Naive B cell (primary cell): ENCODE measurements around the gene CAPN7. TPM values are rescaled to one million over a fixed set of nuclear protein-coding genes. Genes with fewer than 3 reads are reported as not detected.

Source experiments
- ATAC-seq, 2 donors: fragments of 150-1000 bp; cut with Tn5 transposase; 2 replicates each; pipeline ENCODE4 v1.10.0; 2021; ENCODE audit warnings: low read depth in 2 of 2, mild to moderate bottlenecking in 2 of 2, moderate library complexity in 2 of 2
- DNase-seq: peaks from one replicate; pipeline ENCODE4 v3.0.0; 2022
- H3K27ac Mint-ChIP-seq, 6 donors: one replicate each; pipeline ENCODE4 v1.8.0; 2020 to 2022; ENCODE audit warnings: mild to moderate bottlenecking in 6 of 6, mixed read lengths in 6 of 6, moderate library complexity in 5 of 6, inconsistent platforms in 2 of 6
- H3K27me3 Mint-ChIP-seq, 3 donors: one replicate each; pipeline ENCODE4 v1.8.0; 2021 to 2022; ENCODE audit warnings: mixed read lengths in 3 of 3, mild to moderate bottlenecking in 1 of 3
- H3K36me3 Mint-ChIP-seq, 2 donors: one replicate each; pipeline ENCODE4 v1.8.0; 2020 to 2022; ENCODE audit warnings: mixed read lengths in 2 of 2, inconsistent platforms in 1 of 2, mild to moderate bottlenecking in 1 of 2
- H3K4me1 Mint-ChIP-seq, 3 donors: one replicate each; pipeline ENCODE4 v1.8.0; 2020 to 2022; ENCODE audit warnings: mixed read lengths in 3 of 3, inconsistent platforms in 1 of 3, mild to moderate bottlenecking in 1 of 3, moderate library complexity in 1 of 3
- H3K4me3 Mint-ChIP-seq, 8 donors: one replicate each; pipeline ENCODE4 v1.8.0; 2020 to 2022; ENCODE audit warnings: mild to moderate bottlenecking in 8 of 8, mixed read lengths in 8 of 8, moderate library complexity in 8 of 8, inconsistent platforms in 2 of 8
- H3K9me3 Mint-ChIP-seq, 7 donors: one replicate each; pipeline ENCODE4 v1.8.0; 2020 to 2022; ENCODE audit warnings: mixed read lengths in 7 of 7, mild to moderate bottlenecking in 5 of 7, inconsistent platforms in 2 of 7, moderate library complexity in 1 of 7
- polyA plus RNA-seq, 6 donors: library from polyadenylated mRNA; unstranded; fragments of 300-500 nt; fragmentation: Illumina TruSeq; gene quantifications; one replicate each; pipeline ENCODE4 v1.2.3, GENCODE V29; 2021; ENCODE audit warnings: low read depth in 6 of 6

Gene CAPN7
- polyA plus RNA-seq, 6 donors from 2014 or later = 19.0 to 35.7 (median 21.1) TPM

GRCh38 chr3:15273227-15273626, 67.2 kb downstream of the CAPN7 start:
- DNase-seq (no peak), ATAC-seq (peak; percentile 21 to 22)
- H3K36me3 Mint-ChIP-seq = peaks cover 7 to 24% of the 10 kb centered on the region in 2 donors
- peaks cover 0 to 3% (median 0%) of the 10 kb centered on the region in 7 donors for H3K9me3 Mint-ChIP-seq
- H3K27ac Mint-ChIP-seq = peak overlapping the region; percentile 89 to 99 (median 97)
- peak overlapping the region; percentile 6 to 91 (median 74) for H3K4me3 Mint-ChIP-seq
- H3K4me1 Mint-ChIP-seq = peaks cover 79 to 94% (median 88%) of the 10 kb centered on the region in 3 donors
- no peaks in the 10 kb centered on the region for H3K27me3 Mint-ChIP-seq

- H3K27ac Mint-ChIP-seq = peak overlapping the region in 5 of 6 donors; percentile 37 to 83 (median 67)
- DNase-seq = no peak
- peak overlapping the region in 6 of 8 donors; percentile 5 to 72 (median 26) for H3K4me3 Mint-ChIP-seq
- H3K36me3 Mint-ChIP-seq = peaks cover 16 to 17% of the 10 kb centered on the region in 2 donors
- peaks cover 0 to 3% (median 0%) of the 10 kb centered on the region in 7 donors for H3K9me3 Mint-ChIP-seq
- no peaks in the 10 kb centered on the region for H3K27me3 Mint-ChIP-seq
- peaks cover 82 to 100% (median 93%) of the 10 kb centered on the region in 3 donors for H3K4me1 Mint-ChIP-seq
- ATAC-seq = no peak
These were observed 70.1 kb downstream of the CAPN7 start for GRCh38 chr3:15276028-15276724.

GRCh38 chr3:15277861-15278500, 71.9 kb downstream of the CAPN7 start:
- H3K36me3 Mint-ChIP-seq = peaks cover 16 to 19% of the 10 kb centered on the region in 2 donors
- H3K27ac Mint-ChIP-seq = peak overlapping the region in 5 of 6 donors; percentile 44 to 92 (median 63)

GRCh38 chr3:15279205-15279604, 73.2 kb downstream of the CAPN7 start:
- Mint-ChIP-seq H3K4me3 (peak overlapping the region in 7 of 8 donors; percentile 31 to 78 (median 54)), H3K9me3 (peaks cover 0 to 3% (median 0%) of the 10 kb centered on the region in 7 donors), H3K27ac (peak overlapping the region in 4 of 6 donors; percentile 47 to 76 (median 58)), H3K36me3 (peaks cover 16 to 19% of the 10 kb centered on the region in 2 donors), H3K4me1 (peaks cover 75 to 99% (median 93%) of the 10 kb centered on the region in 3 donors), H3K27me3 (no peaks in the 10 kb centered on the region)
- DNase-seq (no peak), ATAC-seq (no peak)

More at GRCh38 chr3:15277861-15278500, 71.9 kb downstream of the CAPN7 start:
- no peaks in the 10 kb centered on the region for H3K27me3 Mint-ChIP-seq
- H3K4me1 Mint-ChIP-seq = peaks cover 74 to 99% (median 93%) of the 10 kb centered on the region in 3 donors
- ATAC-seq = no peak
- peaks cover 0 to 3% (median 0%) of the 10 kb centered on the region in 7 donors for H3K9me3 Mint-ChIP-seq
- H3K4me3 Mint-ChIP-seq = peak overlapping the region in 4 of 8 donors; percentile 12 to 55 (median 34)
- no peak for DNase-seq

- H3K27ac Mint-ChIP-seq = peak overlapping the region; percentile 64 to 85 (median 74)
- DNase-seq (no peak), ATAC-seq (peak in 1 of 2 donors; percentile 39)
- no peaks in the 10 kb centered on the region for H3K27me3 Mint-ChIP-seq
- peak overlapping the region in 7 of 8 donors; percentile 39 to 78 (median 70) for H3K4me3 Mint-ChIP-seq
- peaks cover 75 to 98% (median 92%) of the 10 kb centered on the region in 3 donors for H3K4me1 Mint-ChIP-seq
- H3K36me3 Mint-ChIP-seq = peaks cover 13 to 17% of the 10 kb centered on the region in 2 donors
- peaks cover 0 to 2% (median 0%) of the 10 kb centered on the region in 7 donors for H3K9me3 Mint-ChIP-seq
These were observed 73.8 kb downstream of the CAPN7 start for GRCh38 chr3:15279671-15280402.

GRCh38 chr3:15280853-15281532, 74.9 kb downstream of the CAPN7 start:
- peak overlapping the region in 5 of 8 donors; percentile 0 to 78 (median 67) for H3K4me3 Mint-ChIP-seq

GRCh38 chr3:15281817-15282216, 75.8 kb downstream of the CAPN7 start:
- H3K27me3 Mint-ChIP-seq = no peaks in the 10 kb centered on the region
- peaks cover 64 to 98% (median 92%) of the 10 kb centered on the region in 3 donors for H3K4me1 Mint-ChIP-seq
- ATAC-seq (no peak), DNase-seq (no peak)
- no peaks in the 10 kb centered on the region for H3K9me3 Mint-ChIP-seq
- no peak overlapping the region for H3K27ac Mint-ChIP-seq
- no peak overlapping the region for H3K4me3 Mint-ChIP-seq
- H3K36me3 Mint-ChIP-seq = peaks cover 12 to 16% of the 10 kb centered on the region in 2 donors

More at GRCh38 chr3:15280853-15281532, 74.9 kb downstream of the CAPN7 start:
- no peaks in the 10 kb centered on the region for H3K27me3 Mint-ChIP-seq
- peak overlapping the region in 4 of 6 donors; percentile 60 to 92 (median 78) for H3K27ac Mint-ChIP-seq
- DNase-seq (no peak), ATAC-seq (no peak)
- peaks cover 70 to 98% (median 90%) of the 10 kb centered on the region in 3 donors for H3K4me1 Mint-ChIP-seq
- no peaks in the 10 kb centered on the region for H3K9me3 Mint-ChIP-seq
- peaks cover 15 to 16% of the 10 kb centered on the region in 2 donors for H3K36me3 Mint-ChIP-seq

GRCh38 chr3:15283702-15284101, 77.7 kb downstream of the CAPN7 start:
- Mint-ChIP-seq H3K27me3 (no peaks in the 10 kb centered on the region), H3K9me3 (no peaks in the 10 kb centered on the region), H3K36me3 (peaks cover 12 to 16% of the 10 kb centered on the region in 2 donors), H3K4me1 (peaks cover 63 to 98% (median 89%) of the 10 kb centered on the region in 3 donors), H3K4me3 (peak overlapping the region in 6 of 8 donors; percentile 2 to 77 (median 52)), H3K27ac (peak overlapping the region; percentile 1 to 86 (median 60))
- ATAC-seq = peak in 1 of 2 donors; percentile 25
- no peak for DNase-seq

GRCh38 chr3:15284121-15284889, 78.3 kb downstream of the CAPN7 start:
- ATAC-seq (peak; percentile 32 to 42), DNase-seq (no peak)
- peak overlapping the region in 7 of 8 donors; percentile 2 to 78 (median 53) for H3K4me3 Mint-ChIP-seq
- H3K4me1 Mint-ChIP-seq = peaks cover 65 to 98% (median 89%) of the 10 kb centered on the region in 3 donors
- peaks cover 12 to 16% of the 10 kb centered on the region in 2 donors for H3K36me3 Mint-ChIP-seq
- H3K27me3 Mint-ChIP-seq = no peaks in the 10 kb centered on the region
- peak overlapping the region in 5 of 6 donors; percentile 12 to 86 (median 60) for H3K27ac Mint-ChIP-seq
- H3K9me3 Mint-ChIP-seq = no peaks in the 10 kb centered on the region

- Mint-ChIP-seq H3K27ac (peak overlapping the region in 4 of 6 donors; percentile 42 to 79 (median 66)), H3K9me3 (no peaks in the 10 kb centered on the region), H3K4me1 (peaks cover 59 to 98% (median 80%) of the 10 kb centered on the region in 3 donors), H3K27me3 (no peaks in the 10 kb centered on the region), H3K4me3 (peak overlapping the region in 2 of 8 donors; percentile 11 to 43), H3K36me3 (peaks cover 7 to 12% of the 10 kb centered on the region in 2 donors)
- ATAC-seq (no peak), DNase-seq (no peak)
These were observed 80.0 kb downstream of the CAPN7 start for GRCh38 chr3:15286022-15286421.

GRCh38 chr3:15287565-15288330, 81.7 kb downstream of the CAPN7 start:
- H3K27me3 Mint-ChIP-seq = no peaks in the 10 kb centered on the region
- no peak for DNase-seq
- peak overlapping the region in 3 of 6 donors; percentile 3 to 87 (median 77) for H3K27ac Mint-ChIP-seq
- peak overlapping the region in 2 of 8 donors; percentile 24 to 34 for H3K4me3 Mint-ChIP-seq
- H3K4me1 Mint-ChIP-seq = peaks cover 60 to 99% (median 78%) of the 10 kb centered on the region in 3 donors
- no peaks in the 10 kb centered on the region for H3K9me3 Mint-ChIP-seq
- H3K36me3 Mint-ChIP-seq = peaks cover 6 to 7% of the 10 kb centered on the region in 2 donors
- ATAC-seq = no peak
